A549 treated with AZD2906 at 1 μM for 4 hours (cell line): ENCODE data around the gene TOPBP1. TPM values are rescaled to one million over a fixed set of nuclear protein-coding genes. Genes with fewer than 3 reads are reported as not detected.

Experiments used
- total RNA-seq: library from RNA; stranded (reverse); fragments of 200-300 nt; extraction: Qiagen RNA extraction; gene quantifications from 5 replicates; pipeline ENCODE4 v1.2.3, GENCODE V29; 2022

Gene TOPBP1
- total RNA-seq = 19.8 to 29.1 TPM (median 22.6 TPM) in 5 replicates

GRCh38 chr3:133661454-133662277, at the start of gene TOPBP1:
TSS of gene TOPBP1 (minus strand) at chr3:133661941. CDS start at chr3:133661127, 814 bp downstream.

GRCh38 chr3:133573629-133574194, 88.0 kb downstream of the TOPBP1 start, which contains the start of gene CDV3:
TSS of gene CDV3 (plus strand) at chr3:133573686. CDS start at chr3:133574045, 359 bp downstream.

Other genes starting within 250 kb of the TOPBP1 start
- gene CDV3, start 88.3 kb downstream of the TOPBP1 start, total RNA-seq = 103 to 124 TPM (median 108 TPM) in 5 replicates
- 1.2 to 2.1 TPM (median 1.5 TPM) in 5 replicates for gene TF, start 84.5 kb upstream of the TOPBP1 start, total RNA-seq
- gene SRPRB, start 143.9 kb upstream of the TOPBP1 start, total RNA-seq = 51.1 to 72.9 TPM (median 54.7 TPM) in 5 replicates
- gene RAB6B, start 233.9 kb upstream of the TOPBP1 start, total RNA-seq = 1.4 to 3.1 TPM (median 2.6 TPM) in 5 replicates